Activated gamma-delta T cell treated with Interleukin-2 at 50 U/mL for 16 hours (primary cell): ENCODE measurements around the gene RASAL1.
"Not testable (repeated sequence)": the region's sequence is repeated elsewhere in the genome, so short reads cannot be mapped to it uniquely, and the experiment has no call there.

Experiments used
- DNase-seq: peaks from one replicate; pipeline ENCODE4 v3.0.0-alpha.2; 2020

The RASAL1 gene

GRCh38 chr12:113141716-113142115 lies 6.2 kb upstream of the RASAL1 start:
- not testable (repeated sequence) for DNase-seq

GRCh38 chr12:113140706-113141105 lies 5.1 kb upstream of the RASAL1 start:
- no peak for DNase-seq

- DNase-seq, result no peak
These were observed 3.3 kb upstream of the RASAL1 start for GRCh38 chr12:113138826-113139225.

- no peak for DNase-seq
These were observed 2.6 kb upstream of the RASAL1 start for GRCh38 chr12:113137861-113138783.

GRCh38 chr12:113136990-113137511 lies 1.5 kb upstream of the RASAL1 start:
- no peak for DNase-seq

- peak; percentile 38 for DNase-seq
These were observed 798 bp upstream of the RASAL1 start for GRCh38 chr12:113136128-113136989.

- no peak for DNase-seq
These were observed 1.0 kb downstream of the RASAL1 start for GRCh38 chr12:113134521-113134951.

- DNase-seq, result no peak
These were observed 1.5 kb downstream of the RASAL1 start for GRCh38 chr12:113134071-113134470.

- DNase-seq, result no peak
These were observed 1.9 kb downstream of the RASAL1 start for GRCh38 chr12:113133666-113134065.

GRCh38 chr12:113133036-113133435 lies 2.5 kb downstream of the RASAL1 start:
- DNase-seq, result no peak

GRCh38 chr12:113131556-113131955 lies 4.0 kb downstream of the RASAL1 start:
- no peak for DNase-seq

GRCh38 chr12:113130457-113131135 lies 5.0 kb downstream of the RASAL1 start:
- DNase-seq, result no peak

GRCh38 chr12:113129664-113130456 lies 5.7 kb downstream of the RASAL1 start:
- DNase-seq, result no peak

- no peak for DNase-seq
These were observed 6.5 kb downstream of the RASAL1 start for GRCh38 chr12:113128802-113129663.

- DNase-seq, result no peak
These were observed 7.8 kb downstream of the RASAL1 start for GRCh38 chr12:113127791-113128199.

GRCh38 chr12:113120670-113121370 lies 14.7 kb downstream of the RASAL1 start:
- DNase-seq, result no peak

- DNase-seq, result no peak
These were observed 15.4 kb downstream of the RASAL1 start for GRCh38 chr12:113119980-113120669.

GRCh38 chr12:113118142-113118541 lies 17.4 kb downstream of the RASAL1 start:
- no peak for DNase-seq

- DNase-seq, result not testable (repeated sequence)
These were observed 17.9 kb downstream of the RASAL1 start for GRCh38 chr12:113117684-113118083.

GRCh38 chr12:113116875-113117274 lies 18.7 kb downstream of the RASAL1 start:
- DNase-seq, result no peak
